ENCODE results near the gene CREB3L4. TPM values are rescaled to one million over a fixed set of nuclear protein-coding genes. Genes with fewer than 3 reads are reported as not detected.
A peak's percentile ranks its signal among the peaks of the same experiment; 100 is the strongest.

CREB3L4 gene
- total RNA-seq = 10 to 100 TPM; 15.6 to 23.9 TPM
- polyA plus RNA-seq (2013, experiment 1 of 2) = 24.4 TPM
- 22.3 TPM for polyA plus RNA-seq (2013, experiment 2 of 2)
- long read RNA-seq, experiment 1, partial matches to known transcripts = 2 of 8 reads
- long read RNA-seq, experiment 1, other reads (novel, unspliced or antisense) = 5 of 8 reads
- long read RNA-seq, experiment 2, transcript CREB3L4-201 (10 exons, 1,750 nt) = major isoform, 5 of 27 reads
- long read RNA-seq, experiment 2, partial matches to known transcripts = 2 of 27 reads
- long read RNA-seq, experiment 2, other reads (novel, unspliced or antisense) = 16 of 27 reads
- long read RNA-seq, experiment 3, transcript CREB3L4-201 (10 exons, 1,750 nt) = minor isoform, 11 of 83 reads
- long read RNA-seq, experiment 3, transcript CREB3L4-205 (10 exons, 1,752 nt) = major isoform, 25 of 83 reads
- long read RNA-seq, experiment 3, partial matches to known transcripts = 4 of 83 reads
- long read RNA-seq, experiment 3, other reads (novel, unspliced or antisense) = 42 of 83 reads
- long read RNA-seq, experiment 4, transcript CREB3L4-205 (10 exons, 1,752 nt) = minor isoform, 7 of 50 reads
- long read RNA-seq, experiment 4, transcript CREB3L4-201 (10 exons, 1,750 nt) = major isoform, 9 of 50 reads
- long read RNA-seq, experiment 4, partial matches to known transcripts = 5 of 50 reads
- long read RNA-seq, experiment 4, other reads (novel, unspliced or antisense) = 26 of 50 reads

DNA sequence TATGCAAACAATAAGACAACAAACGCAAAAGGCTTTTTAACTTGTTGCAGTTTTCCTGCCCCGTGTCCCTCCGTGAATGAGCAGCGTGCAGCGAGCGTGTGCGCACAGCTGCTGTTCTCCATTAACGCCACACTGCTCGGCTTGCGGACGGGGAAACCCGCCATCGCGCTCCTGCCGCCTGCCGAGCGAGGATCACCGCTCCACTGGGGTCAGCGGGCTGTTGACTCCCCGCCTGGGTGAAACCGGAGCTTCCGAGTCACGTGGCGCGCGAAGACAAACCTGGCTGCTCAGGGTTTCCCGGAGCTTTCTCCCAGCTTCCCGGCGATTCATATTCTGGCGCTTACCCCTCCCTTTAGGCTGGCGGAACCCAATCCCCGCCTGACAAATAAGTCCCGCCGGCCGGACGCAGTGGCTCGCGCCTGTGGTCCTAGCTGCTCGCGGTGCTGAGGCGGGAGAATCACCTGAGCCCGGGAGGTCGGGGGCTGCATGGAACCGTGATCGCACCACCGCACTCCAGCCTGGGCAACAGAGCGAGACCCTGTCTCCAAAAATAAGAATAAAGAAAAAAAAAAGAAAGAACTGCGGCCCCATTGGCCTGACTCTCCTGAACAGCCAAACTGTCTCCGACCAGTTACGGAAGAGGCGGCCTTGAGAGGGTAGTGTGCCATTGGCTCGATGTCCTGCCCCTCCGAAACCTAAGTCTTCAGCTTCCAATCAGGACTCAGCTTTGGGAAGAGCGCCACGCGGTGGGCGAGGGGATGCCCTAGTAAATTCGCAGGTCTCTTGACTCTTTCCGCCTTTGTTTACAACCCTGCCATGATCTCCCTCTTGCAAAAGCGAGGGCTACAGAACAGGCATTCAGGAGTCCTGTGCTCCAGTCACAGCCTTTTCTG lies at the start of gene CREB3L4:
Gene CREB3L4, plus strand, starts transcription at position 796 of the 893 bp plus-strand sequence. CDS start 624 bp downstream, outside the sequence.
- Histone ChIP-seq H3K36me3 (ENCODE audit: control insufficient read depth, insufficient read depth, low read length) (no peaks in the 10 kb centered on the region), H3K9ac (ENCODE audit: extremely low read depth, low read length, poor library complexity, severe bottlenecking) (peak within 1 kb of the TSS; percentile 76), H3K4me3 (ENCODE audit: low read length) (peak within 1 kb of the TSS; percentile 97), H3K27ac (ENCODE audit: low read depth, low read length) (peak within 1 kb of the TSS; percentile 97), H3K4me1 (ENCODE audit: control insufficient read depth, insufficient read depth, low read length) (no peaks in the 10 kb centered on the region), H3K9me3 (ENCODE audit: control insufficient read depth, low read length) (no peaks in the 10 kb centered on the region), H3K27me3 (ENCODE audit: control insufficient read depth, insufficient read depth, low read length, poor library complexity, severe bottlenecking) (no peaks in the 10 kb centered on the region)
- Mint-ChIP-seq H3K9me3 (no peaks in the 10 kb centered on the region), H3K36me3 (ENCODE audit: low read depth) (peaks cover 6% of the 10 kb centered on the region), H3K27me3 (ENCODE audit: insufficient read depth) (no peaks in the 10 kb centered on the region), H3K4me1 (peaks cover 28% of the 10 kb centered on the region), H3K4me3 (peak within 1 kb of the TSS; percentile 89), H3K27ac (peak within 1 kb of the TSS; percentile 96)
- peak; percentile 63 for TF ChIP-seq CTCF (conservative IDR thresholded peaks at IDR 0.05)
- DNase-seq = peak; percentile 97
- WGBS, 2 experiments (ENCODE audit: insufficient coverage in 1 of 2, insufficient read length in 1 of 2) = 0 to 2% methylated on average over 53 to 60 of the region's 60 CpGs

DNA sequence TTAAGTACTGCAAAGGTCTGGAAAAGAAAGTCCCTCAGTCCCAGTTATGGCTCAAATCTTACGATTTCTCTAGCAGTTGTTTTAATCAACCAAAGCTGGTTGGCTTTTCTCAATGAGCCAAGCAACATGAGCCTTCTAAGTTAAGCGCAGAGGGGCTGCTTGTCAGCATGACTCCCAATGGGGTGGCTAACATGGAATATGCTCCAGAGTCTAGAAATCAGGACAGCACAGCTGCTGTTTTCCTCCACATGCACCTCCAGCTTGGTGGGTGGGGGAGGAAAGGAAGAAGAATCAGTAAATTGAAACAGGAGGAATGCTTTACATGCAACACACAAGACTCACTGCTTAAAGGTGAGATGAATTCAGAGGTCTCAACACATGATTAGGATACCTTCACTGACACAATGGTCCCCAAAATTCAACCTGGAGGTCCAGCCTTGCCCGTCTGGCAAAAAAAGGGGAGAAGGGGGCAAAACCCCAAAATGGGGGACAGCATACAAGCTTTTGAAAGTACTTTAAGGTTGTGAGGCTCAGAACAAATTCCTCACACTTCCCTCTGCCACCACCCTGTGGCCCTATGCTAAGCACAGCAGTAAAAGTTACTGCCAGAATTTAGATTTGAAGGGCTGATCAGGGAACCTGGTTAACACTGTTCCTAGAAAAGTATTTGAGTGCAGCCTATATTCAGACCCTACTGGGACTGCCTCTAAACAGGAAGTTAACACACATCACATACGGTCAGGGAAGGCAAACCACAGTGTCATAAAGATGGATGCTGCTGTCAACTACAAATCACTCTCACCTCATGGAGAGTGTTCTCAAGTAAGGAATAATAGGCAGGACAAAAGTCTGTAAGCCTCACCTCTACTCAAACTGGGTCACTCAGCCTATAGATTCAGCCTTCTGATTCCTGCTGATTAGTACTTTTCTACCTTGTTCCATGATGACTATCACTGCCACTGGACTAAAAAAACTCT lies 47.5 kb upstream of the CREB3L4 start:
- H3K27me3 ChIP-seq (ENCODE audit: control insufficient read depth, insufficient read depth, low read length, poor library complexity, severe bottlenecking) = no peaks in the 10 kb centered on the region
- Mint-ChIP-seq H3K9me3 (no peaks in the 10 kb centered on the region), H3K27ac (peak overlapping the region; percentile 31), H3K36me3 (ENCODE audit: low read depth) (peaks cover 14% of the 10 kb centered on the region), H3K27me3 (ENCODE audit: insufficient read depth) (no peaks in the 10 kb centered on the region), H3K4me3 (peak overlapping the region; percentile 95), H3K4me1 (peaks cover 23% of the 10 kb centered on the region)
- peaks cover 27% of the 10 kb centered on the region for H3K36me3 ChIP-seq (ENCODE audit: control insufficient read depth, insufficient read depth, low read length)
- peak overlapping the region; percentile 88 for H3K4me3 ChIP-seq (ENCODE audit: low read length)
- 64 to 79% methylated on average over 3 to 4 of the region's 4 CpGs for WGBS, 2 experiments (ENCODE audit: insufficient coverage in 1 of 2, insufficient read length in 1 of 2)
- H3K4me1 ChIP-seq (ENCODE audit: control insufficient read depth, insufficient read depth, low read length) = peaks cover 12% of the 10 kb centered on the region
- H3K9ac ChIP-seq (ENCODE audit: extremely low read depth, low read length, poor library complexity, severe bottlenecking) = no peak overlapping the region
- DNase-seq = peak; percentile 55
- peak; percentile 58 for TF ChIP-seq CTCF (conservative IDR thresholded peaks at IDR 0.05)
- H3K9me3 ChIP-seq (ENCODE audit: control insufficient read depth, low read length) = no peaks in the 10 kb centered on the region
- H3K27ac ChIP-seq (ENCODE audit: low read depth, low read length) = no peak overlapping the region
